H1 (cell line): ENCODE results near the gene TRPM1. TPM values are rescaled to one million over a fixed set of nuclear protein-coding genes. Genes with fewer than 3 reads are reported as not detected.

Experiments used
- CTCF ChIA-PET: fragments of 300-600 bp; sonication (Branson Sonifier 250); formaldehyde crosslinking; loops from one replicate; lab custom pipeline; 2021; ENCODE audit not compliant: partially characterized antibody; lab: Charles Lee
- POLR2A ChIA-PET: fragments of 300-600 bp; sonication (Branson Sonifier 250); formaldehyde crosslinking; loops from one replicate; lab custom pipeline; 2021; ENCODE audit warnings: inconsistent platforms; ENCODE audit not compliant: partially characterized antibody; lab: Charles Lee
- DNase-seq, 2 experiments: peaks; one replicate each; pipeline versions ENCODE4 v3.0.0 to v3.0.0-alpha.2; 2010 to 2022; ENCODE audit warnings: low spot score in 2 of 2, low read depth in 1 of 2, mixed read lengths in 1 of 2
- FAIRE-seq: peaks from 2 replicates; lab custom pipeline; 2011; peaks lifted over from hg19 to GRCh38; lab: Jason Lieb, UNC
- H2AFZ ChIP-seq: 2 replicates; pipeline ENCODE4 v1.8.1; 2012; ENCODE audit warnings: low read length, inconsistent platforms
- H2AK5ac ChIP-seq: 2 replicates; pipeline ENCODE4 v1.6.1; 2013; ENCODE audit warnings: low read depth, low read length
- H2BK120ac ChIP-seq: replicated peaks from 2 replicates; pipeline ENCODE3; 2013; ENCODE audit warnings: low read depth, low read length, inconsistent platforms
- H2BK12ac ChIP-seq: 2 replicates; pipeline ENCODE4 v1.6.1; 2013; ENCODE audit warnings: low read depth, low read length
- H2BK15ac ChIP-seq: 2 replicates; pipeline ENCODE4 v1.6.1; 2013; ENCODE audit warnings: low read length
- H2BK20ac ChIP-seq: 2 replicates; pipeline ENCODE4 v1.6.1; 2013; ENCODE audit warnings: low read length
- H2BK5ac ChIP-seq: 2 replicates; pipeline ENCODE4 v1.6.1; 2013; ENCODE audit warnings: low read depth, low read length
- H3K14ac ChIP-seq: 2 replicates; pipeline ENCODE4 v1.6.1; 2013; ENCODE audit warnings: inconsistent platforms; ENCODE audit not compliant: insufficient read length
- H3K18ac ChIP-seq: 2 replicates; pipeline ENCODE4 v1.6.1; 2013; ENCODE audit warnings: low read length; ENCODE audit errors: extremely low read depth
- H3K23ac ChIP-seq: 2 replicates; pipeline ENCODE4 v1.6.1; 2013; ENCODE audit warnings: inconsistent platforms; ENCODE audit not compliant: insufficient read length
- H3K23me2 ChIP-seq: 2 replicates; pipeline ENCODE4 v1.6.1; 2013; ENCODE audit warnings: low read depth, low read length
- H3K27ac ChIP-seq: 2 replicates; pipeline ENCODE4 v1.6.1; 2011; ENCODE audit warnings: low read depth, low read length, inconsistent platforms
- H3K27me3 ChIP-seq, 4 experiments: replicated peaks in 1 of 4; 1 replicate in 1 of 4; 2 replicates in 3 of 4; pipeline versions ENCODE4 v1.6.1 to v1.8.1; 2011 to 2013; ENCODE audit warnings: low read length in 3 of 4, mild to moderate bottlenecking in 3 of 4, inconsistent platforms in 2 of 4, mixed read lengths in 2 of 4, moderate library complexity in 1 of 4; ENCODE audit not compliant: control insufficient read depth in 3 of 4, insufficient read depth in 3 of 4; ENCODE audit errors: extremely low read depth in 1 of 4
- H3K36me3 ChIP-seq, 4 experiments: 2 replicates each; pipeline versions ENCODE4 v1.6.1 to v1.8.1; 2011 to 2013; ENCODE audit warnings: mild to moderate bottlenecking in 4 of 4, low read length in 3 of 4, moderate library complexity in 2 of 4, control low read depth in 1 of 4, inconsistent platforms in 1 of 4; ENCODE audit not compliant: insufficient read depth in 4 of 4, control insufficient read depth in 2 of 4
- H3K4ac ChIP-seq: replicated peaks from 2 replicates; pipeline ENCODE3; 2013; ENCODE audit warnings: low read length, low read depth, mixed read lengths, inconsistent platforms; ENCODE audit not compliant: insufficient read length
- H3K4me1 ChIP-seq, 4 experiments: replicated peaks in 1 of 4; 1 replicate in 1 of 4; 2 replicates in 3 of 4; pipeline versions ENCODE4 v1.6.1 to v1.8.1; 2011 to 2013; ENCODE audit warnings: low read length in 3 of 4, inconsistent platforms in 2 of 4, mixed read lengths in 1 of 4; ENCODE audit not compliant: insufficient read depth in 4 of 4, control insufficient read depth in 3 of 4
- H3K4me2 ChIP-seq, 2 experiments: 2 replicates each; pipeline versions ENCODE4 v1.6.1 to v1.8.1; 2011 to 2013; ENCODE audit warnings: low read depth in 2 of 2, low read length in 2 of 2, control low read depth in 1 of 2, inconsistent platforms in 1 of 2, mild to moderate bottlenecking in 1 of 2; ENCODE audit not compliant: insufficient read depth in 1 of 2
- H3K4me3 ChIP-seq, 4 experiments: fragments of 200-600, 300-600 bp in 1 of 4; sonication (generic), shearing (Covaris generic), sonication (Bioruptor Twin) in 1 of 4; 2 replicates each; pipeline versions ENCODE4 v1.5.1 to v1.8.1; 2011 to 2016; ENCODE audit warnings: low read length in 4 of 4, low read depth in 3 of 4, control low read depth in 2 of 4, inconsistent platforms in 2 of 4, mild to moderate bottlenecking in 2 of 4, mixed read lengths in 1 of 4, moderate library complexity in 1 of 4; ENCODE audit not compliant: insufficient read depth in 2 of 4; ENCODE audit errors: extremely low read depth in 1 of 4
- H3K56ac ChIP-seq: replicated peaks from 2 replicates; pipeline ENCODE3; 2013; ENCODE audit warnings: low read depth, mild to moderate bottlenecking, mixed read lengths, low read length, inconsistent platforms; ENCODE audit not compliant: insufficient read length
- H3K79me1 ChIP-seq: 2 replicates; pipeline ENCODE4 v1.6.1; 2013; ENCODE audit warnings: low read depth, low read length, control low read depth
- H3K79me2 ChIP-seq, 2 experiments: 2 replicates each; pipeline versions ENCODE4 v1.6.1 to v1.8.1; 2012 to 2013; ENCODE audit warnings: low read length in 2 of 2, mild to moderate bottlenecking in 2 of 2, inconsistent platforms in 1 of 2; ENCODE audit not compliant: insufficient read depth in 2 of 2, control insufficient read depth in 1 of 2
- H3K9ac ChIP-seq, 4 experiments: replicated peaks in 1 of 4; 1 replicate in 1 of 4; 2 replicates in 3 of 4; pipeline versions ENCODE4 v1.6.1 to v1.8.1; 2011 to 2013; ENCODE audit warnings: low read depth in 3 of 4, low read length in 3 of 4, control low read depth in 2 of 4, mild to moderate bottlenecking in 2 of 4, moderate library complexity in 2 of 4, inconsistent platforms in 1 of 4; ENCODE audit errors: extremely low read depth in 1 of 4
- H3K9me3 ChIP-seq, 2 experiments: 2 replicates each; pipeline versions ENCODE4 v1.6.1 to v1.8.1; 2012 to 2013; ENCODE audit warnings: mild to moderate bottlenecking in 2 of 2, moderate library complexity in 2 of 2, control low read depth in 1 of 2, inconsistent platforms in 1 of 2, low read depth in 1 of 2, low read length in 1 of 2, mixed read lengths in 1 of 2; ENCODE audit not compliant: insufficient read depth in 2 of 2
- H4K20me1 ChIP-seq, 2 experiments: replicated peaks in 1 of 2; 2 replicates each; pipeline versions ENCODE3 to v1.8.1; 2011 to 2013; ENCODE audit warnings: inconsistent platforms in 2 of 2, low read length in 2 of 2, mild to moderate bottlenecking in 1 of 2; ENCODE audit not compliant: insufficient read depth in 2 of 2, control insufficient read depth in 1 of 2
- H4K5ac ChIP-seq: 2 replicates; pipeline ENCODE4 v1.6.1; 2013; ENCODE audit warnings: low read length, low read depth, mixed read lengths, inconsistent platforms; ENCODE audit not compliant: insufficient read length
- H4K8ac ChIP-seq: 2 replicates; pipeline ENCODE4 v1.8.0; 2013; ENCODE audit warnings: mild to moderate bottlenecking, moderate library complexity, low read length, inconsistent platforms; ENCODE audit not compliant: insufficient read depth; ENCODE audit errors: extremely low read depth
- H4K91ac ChIP-seq: replicated peaks from 2 replicates; pipeline ENCODE3; 2013; ENCODE audit warnings: low read length, mixed read lengths, inconsistent platforms; ENCODE audit not compliant: insufficient read length
- ASH2L ChIP-seq: fragments of 200-600, 300-600 bp; sonication (generic); IDR thresholded peaks from one replicate; pipeline ENCODE4 v1.7.1; 2017; ENCODE audit warnings: low read length
- CHD1 ChIP-seq: IDR thresholded peaks from 2 replicates; pipeline ENCODE4 v1.6.1; 2012; ENCODE audit warnings: low read depth, low read length, improper control_type of control experiment
- CHD2 ChIP-seq: IDR thresholded peaks from 2 replicates; pipeline ENCODE4 v1.6.1; 2012; ENCODE audit warnings: low read length, improper control_type of control experiment
- HDAC2 ChIP-seq, 2 experiments: fragments of 300-600 bp in 1 of 2; sonication (generic) in 1 of 2; IDR thresholded peaks; 2 replicates each; pipeline ENCODE4 v1.6.1; 2011 to 2012; ENCODE audit warnings: low read depth in 2 of 2, low read length in 2 of 2, mild to moderate bottlenecking in 2 of 2, moderate library complexity in 2 of 2, borderline replicate concordance in 1 of 2, inconsistent platforms in 1 of 2
- HDAC6 ChIP-seq: IDR thresholded peaks from one replicate; pipeline ENCODE4 v1.7.1; 2012; ENCODE audit warnings: low read depth, mild to moderate bottlenecking, inconsistent platforms, low read length, moderate library complexity
- MAFK ChIP-seq: IDR thresholded peaks from 2 replicates; pipeline ENCODE4 v1.6.1; 2012; ENCODE audit warnings: low read depth, mild to moderate bottlenecking, improper control_type of control experiment, low read length
- RAD21 ChIP-seq, 2 experiments: IDR thresholded peaks in 1 of 2; conservative IDR thresholded peaks in 1 of 2; 2 replicates each; pipeline ENCODE4 v1.6.1; 2011; ENCODE audit warnings: low read depth in 2 of 2, low read length in 2 of 2, improper control_type of control experiment in 1 of 2, inconsistent platforms in 1 of 2, mild to moderate bottlenecking in 1 of 2, moderate library complexity in 1 of 2
- RNF2 ChIP-seq: fragments of 200-900, 300-1000 bp; sonication (generic); IDR thresholded peaks from 2 replicates; pipeline ENCODE4 v1.7.1; 2016; ENCODE audit warnings: borderline replicate concordance, low read depth, mild to moderate bottlenecking, antibody characterized with exemption, low read length; ENCODE audit not compliant: poor library complexity, severe bottlenecking; ENCODE audit errors: missing control alignments
- ZNF274 ChIP-seq: IDR thresholded peaks from 2 replicates; pipeline ENCODE4 v1.7.0; 2012; ENCODE audit warnings: low read length, borderline replicate concordance; ENCODE audit errors: extremely low read depth
- WGBS, 2 experiments: shearing (Covaris generic) in 1 of 2; methylation state at CpG; one replicate each; pipeline versions ENCODE4 v1.1.6 to v1.1.7; 2013 to 2015; ENCODE audit warnings: low lambda C conversion rate in 2 of 2, mixed read lengths in 2 of 2, inconsistent platforms in 1 of 2, low coverage in 1 of 2, missing lambda C conversion rate in 1 of 2; ENCODE audit not compliant: insufficient replicate concordance in 2 of 2, insufficient coverage in 1 of 2, insufficient read length in 1 of 2; ENCODE audit errors: extremely low coverage in 1 of 2, missing lambda C conversion rate in 1 of 2; 5-methylcytosine and 5-hydroxymethylcytosine counted together
- polyA plus RNA-seq, 7 experiments: library from polyadenylated mRNA; depleted of rRNA in 3 of 7; stranded (reverse) in 5 of 7; unstranded in 2 of 7; fragments of >200 nt in 5 of 7; fragments of 200-250 nt in 2 of 7; gene quantifications; 1 replicate in 5 of 7; 2 replicates in 1 of 7; 4 replicates in 1 of 7; pipeline versions ENCODE4 v1.2.1 to v1.2.3, GENCODE V29; 2011 to 2013; ENCODE audit warnings: missing spikeins in 2 of 7, mixed read lengths in 2 of 7
- total RNA-seq: library from RNA; stranded (reverse); fragmentation: NEBNext Ultra II Directional; extraction: Animal tissue kit (Norgen Biotek cat#: 25700); gene quantifications from 2 replicates; pipeline ENCODE4 v1.2.1, GENCODE V29; 2021
- TF ChIP-seq, protein P1 (sequence below), 3 experiments: IDR thresholded peaks; 1 replicate in 2 of 3; 2 replicates in 1 of 3; pipeline versions ENCODE4 v1.5.1 to v1.6.1; 2011; ENCODE audit warnings: low read length in 3 of 3, mild to moderate bottlenecking in 3 of 3, inconsistent platforms in 2 of 3, low read depth in 1 of 3, moderate library complexity in 1 of 3; ENCODE audit not compliant: insufficient read depth in 1 of 3; ENCODE audit errors: control extremely low read depth in 1 of 3

The TRPM1 gene
- total and polyA plus RNA-seq, 2 of the 8 experiments (the other 6 are each of a cell fraction or from before 2014, with no cell fraction given), result 0.05 TPM; not detected in 1

DNA sequence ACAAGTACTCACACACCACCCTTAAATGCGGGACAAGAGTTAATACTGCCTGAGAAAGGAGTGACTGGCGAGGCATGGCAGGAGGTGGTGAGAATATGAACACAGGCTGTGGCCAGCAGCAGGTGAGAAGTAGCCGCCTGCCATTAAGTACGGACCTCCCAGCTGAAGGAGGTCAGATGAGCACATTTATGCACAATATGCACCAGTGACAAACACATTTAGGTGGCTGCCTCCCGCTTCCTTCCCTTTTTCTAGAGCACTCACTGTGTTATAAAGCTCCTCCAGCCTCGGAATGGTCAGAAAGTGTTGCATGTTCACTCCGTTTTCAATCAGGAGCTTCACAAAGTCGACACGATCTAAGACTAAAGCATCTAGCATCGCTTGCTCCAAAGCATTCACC is 52.4 kb downstream of the TRPM1 start:
- FAIRE-seq (no peak), DNase-seq (no peak)
- no peak overlapping the region for H3K4me2 ChIP-seq
- H4K8ac ChIP-seq, result no peak overlapping the region; the same call in 1 of the 2 replicates
- H2BK12ac ChIP-seq, result no peak overlapping the region
- H2AK5ac ChIP-seq, result no peak overlapping the region
- H2BK15ac ChIP-seq, result no peak overlapping the region
- no peak overlapping the region for H3K23ac ChIP-seq
- H3K56ac ChIP-seq, result no peak overlapping the region
- H3K4ac ChIP-seq, result no peak overlapping the region
- H4K5ac ChIP-seq, result no peak overlapping the region
- H3K4me3 ChIP-seq, result no peak overlapping the region
- H2AFZ ChIP-seq, result peak overlapping the region; percentile 72; the same call in 1 of the 2 replicates
- H3K27ac ChIP-seq, result no peak overlapping the region
- H3K14ac ChIP-seq, result no peak overlapping the region
- no peaks in the 10 kb centered on the region for H3K36me3 ChIP-seq
- no peaks in the 10 kb centered on the region; a peak in 1 of 7 replicates for H3K27me3 ChIP-seq
- no peaks in the 10 kb centered on the region for H3K9me3 ChIP-seq
- H3K4me1 ChIP-seq, result peaks cover 0 to 5% (median 3%) of the 10 kb centered on the region in 4 experiments; a peak in 1 of 7 replicates
- no peak overlapping the region for H2BK5ac ChIP-seq
- no peak overlapping the region for H2BK20ac ChIP-seq
- H3K9ac ChIP-seq, result no peak overlapping the region
- no peaks in the 10 kb centered on the region for H3K79me2 ChIP-seq
- no peak overlapping the region for H4K91ac ChIP-seq
- ChIA-PET CTCF (interaction anchor here (0.7 to 0.8 kb wide), 2 partner anchors 11 to 26 kb away, joined by 3 to 4 read pairs; no protein-coding TSS in a partner anchor), POLR2A (interaction anchor here (0.7 kb wide), 1 partner anchor 425 kb away, joined by 3 read pairs; no protein-coding TSS in a partner anchor)
- no peak overlapping the region for H2BK120ac ChIP-seq
- H3K18ac ChIP-seq, result no peak overlapping the region
- H3K79me1 ChIP-seq, result no peaks in the 10 kb centered on the region
- 86% methylated on average over 10 of the region's 10 CpGs; no CpG with 5 or more reads in 1 of the 2 experiments for WGBS, 2 experiments
- H3K23me2 ChIP-seq, result 0 out of 2 replicates have a peak, but pooled peaks cover 3% of the 10 kb centered on the region
- no peaks in the 10 kb centered on the region for H4K20me1 ChIP-seq
- TF ChIP-seq HDAC2 (IDR thresholded peaks at IDR 0.05; ENCODE audit: borderline replicate concordance in 1 of 2, low read depth in 2 of 2, low read length in 2 of 2) (no peak), CHD1 (no peak), ZNF274 (no peak), RNF2 (no peak), MAFK (no peak), HDAC6 (no peak), CHD2 (no peak), ASH2L (no peak), RAD21 (IDR thresholded peaks at IDR 0.05 in 1 of 2, conservative IDR thresholded peaks at IDR 0.05 in 1 of 2; ENCODE audit: low read depth in 2 of 2, low read length in 2 of 2) (no peak)
- TF ChIP-seq, protein P1, sequence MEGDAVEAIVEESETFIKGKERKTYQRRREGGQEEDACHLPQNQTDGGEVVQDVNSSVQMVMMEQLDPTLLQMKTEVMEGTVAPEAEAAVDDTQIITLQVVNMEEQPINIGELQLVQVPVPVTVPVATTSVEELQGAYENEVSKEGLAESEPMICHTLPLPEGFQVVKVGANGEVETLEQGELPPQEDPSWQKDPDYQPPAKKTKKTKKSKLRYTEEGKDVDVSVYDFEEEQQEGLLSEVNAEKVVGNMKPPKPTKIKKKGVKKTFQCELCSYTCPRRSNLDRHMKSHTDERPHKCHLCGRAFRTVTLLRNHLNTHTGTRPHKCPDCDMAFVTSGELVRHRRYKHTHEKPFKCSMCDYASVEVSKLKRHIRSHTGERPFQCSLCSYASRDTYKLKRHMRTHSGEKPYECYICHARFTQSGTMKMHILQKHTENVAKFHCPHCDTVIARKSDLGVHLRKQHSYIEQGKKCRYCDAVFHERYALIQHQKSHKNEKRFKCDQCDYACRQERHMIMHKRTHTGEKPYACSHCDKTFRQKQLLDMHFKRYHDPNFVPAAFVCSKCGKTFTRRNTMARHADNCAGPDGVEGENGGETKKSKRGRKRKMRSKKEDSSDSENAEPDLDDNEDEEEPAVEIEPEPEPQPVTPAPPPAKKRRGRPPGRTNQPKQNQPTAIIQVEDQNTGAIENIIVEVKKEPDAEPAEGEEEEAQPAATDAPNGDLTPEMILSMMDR (IDR thresholded peaks at IDR 0.05; ENCODE audit: control extremely low read depth in 1 of 3, insufficient read depth in 1 of 3, low read depth in 1 of 3, low read length in 3 of 3), result no peak
